ENCODE data around the gene CD86. TPM values are rescaled to one million over a fixed set of nuclear protein-coding genes. Genes with fewer than 3 reads are reported as not detected.

Gene CD86
- total RNA-seq, 1 donor from 2014 or later: not detected

DNA sequence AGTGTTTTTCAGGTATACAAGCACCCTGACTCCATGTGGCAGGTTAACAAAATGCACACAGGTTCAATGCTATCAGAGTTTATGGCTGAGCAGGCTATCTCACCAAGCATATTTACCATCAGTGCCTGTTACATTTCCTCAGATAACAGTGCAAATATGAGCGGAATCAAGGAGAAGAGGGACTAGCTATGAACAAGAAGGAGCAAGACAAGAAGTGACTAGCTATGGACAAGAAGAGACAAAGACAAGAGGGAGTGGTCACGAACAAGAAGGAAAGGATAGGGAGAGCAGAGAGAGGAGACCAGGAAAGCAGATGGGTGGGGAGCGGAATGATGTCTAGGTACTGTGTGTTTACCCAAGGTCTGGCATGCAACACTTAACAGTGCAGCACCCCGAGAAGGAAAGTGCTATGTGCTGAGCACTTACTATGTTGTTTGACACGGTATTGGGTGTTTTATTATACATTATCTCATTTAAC is 41.7 kb upstream of the CD86 start:
- Histone ChIP-seq H3K4me1 (no peaks in the 10 kb centered on the region), H3K4me3 (no peak overlapping the region), H3K9me3 (no peaks in the 10 kb centered on the region), H3K27me3 (no peaks in the 10 kb centered on the region), H3K27ac (no peak overlapping the region), H3K36me3 (no peaks in the 10 kb centered on the region)
- no peak for DNase-seq (ENCODE audit: low spot score in 2 of 2)
- intact Hi-C loops (cut with DNase I): no loop called here
- TF ChIP-seq, protein P1, sequence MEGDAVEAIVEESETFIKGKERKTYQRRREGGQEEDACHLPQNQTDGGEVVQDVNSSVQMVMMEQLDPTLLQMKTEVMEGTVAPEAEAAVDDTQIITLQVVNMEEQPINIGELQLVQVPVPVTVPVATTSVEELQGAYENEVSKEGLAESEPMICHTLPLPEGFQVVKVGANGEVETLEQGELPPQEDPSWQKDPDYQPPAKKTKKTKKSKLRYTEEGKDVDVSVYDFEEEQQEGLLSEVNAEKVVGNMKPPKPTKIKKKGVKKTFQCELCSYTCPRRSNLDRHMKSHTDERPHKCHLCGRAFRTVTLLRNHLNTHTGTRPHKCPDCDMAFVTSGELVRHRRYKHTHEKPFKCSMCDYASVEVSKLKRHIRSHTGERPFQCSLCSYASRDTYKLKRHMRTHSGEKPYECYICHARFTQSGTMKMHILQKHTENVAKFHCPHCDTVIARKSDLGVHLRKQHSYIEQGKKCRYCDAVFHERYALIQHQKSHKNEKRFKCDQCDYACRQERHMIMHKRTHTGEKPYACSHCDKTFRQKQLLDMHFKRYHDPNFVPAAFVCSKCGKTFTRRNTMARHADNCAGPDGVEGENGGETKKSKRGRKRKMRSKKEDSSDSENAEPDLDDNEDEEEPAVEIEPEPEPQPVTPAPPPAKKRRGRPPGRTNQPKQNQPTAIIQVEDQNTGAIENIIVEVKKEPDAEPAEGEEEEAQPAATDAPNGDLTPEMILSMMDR (IDR thresholded peaks at IDR 0.05): no peak

DNA sequence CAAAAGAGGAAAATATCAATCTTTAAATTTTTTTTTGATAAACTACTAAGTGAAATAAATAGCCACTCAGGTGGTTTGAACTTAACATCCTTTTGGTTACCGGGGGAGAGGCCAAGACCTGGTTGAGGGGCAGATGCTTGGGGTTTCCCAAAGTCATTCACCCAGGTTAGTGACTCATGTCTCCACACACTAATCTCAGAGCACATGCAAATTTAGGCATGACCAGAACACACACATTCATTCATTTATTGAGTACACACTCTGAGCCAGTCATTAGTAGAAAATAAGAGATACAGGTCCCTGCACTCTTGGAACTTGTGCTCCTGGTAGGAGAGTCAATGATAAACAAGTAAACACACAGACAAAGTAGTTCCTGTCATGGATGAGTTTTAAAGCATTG is 40.4 kb upstream of the CD86 start:
- no peaks in the 10 kb centered on the region for H3K27me3 ChIP-seq
- H3K9me3 ChIP-seq: no peaks in the 10 kb centered on the region
- H3K27ac ChIP-seq: no peak overlapping the region
- no peaks in the 10 kb centered on the region for H3K36me3 ChIP-seq
- no peaks in the 10 kb centered on the region for H3K4me1 ChIP-seq
- H3K4me3 ChIP-seq: no peak overlapping the region
- intact Hi-C loops (cut with DNase I): no loop called here
- TF ChIP-seq, protein P1 (IDR thresholded peaks at IDR 0.05): no peak
- no peak for DNase-seq (ENCODE audit: low spot score in 2 of 2)

DNA sequence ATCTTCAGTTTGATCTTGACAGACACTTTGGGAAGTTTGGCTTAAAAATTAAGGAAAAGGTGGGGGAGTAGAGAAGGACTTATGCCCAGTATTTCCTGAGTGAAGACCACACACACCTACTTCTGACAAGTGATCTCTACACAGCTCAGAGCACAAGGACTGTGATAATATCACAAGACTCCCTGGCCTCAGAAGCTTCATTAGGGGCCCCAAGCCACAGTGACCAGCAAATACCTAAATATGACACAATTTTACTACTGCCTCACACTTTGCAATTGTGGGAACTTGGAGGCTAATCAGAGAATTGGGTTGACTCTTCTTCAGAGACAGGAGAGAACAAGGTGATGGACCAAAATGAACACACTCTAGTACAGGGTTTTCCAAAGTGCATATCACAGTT is 35.7 kb upstream of the CD86 start:
- intact Hi-C loops (cut with DNase I): no loop called here
- TF ChIP-seq, protein P1 (IDR thresholded peaks at IDR 0.05): no peak
- Histone ChIP-seq H3K9me3 (no peaks in the 10 kb centered on the region), H3K4me1 (no peaks in the 10 kb centered on the region), H3K27ac (no peak overlapping the region), H3K4me3 (no peak overlapping the region), H3K36me3 (no peaks in the 10 kb centered on the region), H3K27me3 (no peaks in the 10 kb centered on the region)
- no peak for DNase-seq (ENCODE audit: low spot score in 2 of 2)

DNA sequence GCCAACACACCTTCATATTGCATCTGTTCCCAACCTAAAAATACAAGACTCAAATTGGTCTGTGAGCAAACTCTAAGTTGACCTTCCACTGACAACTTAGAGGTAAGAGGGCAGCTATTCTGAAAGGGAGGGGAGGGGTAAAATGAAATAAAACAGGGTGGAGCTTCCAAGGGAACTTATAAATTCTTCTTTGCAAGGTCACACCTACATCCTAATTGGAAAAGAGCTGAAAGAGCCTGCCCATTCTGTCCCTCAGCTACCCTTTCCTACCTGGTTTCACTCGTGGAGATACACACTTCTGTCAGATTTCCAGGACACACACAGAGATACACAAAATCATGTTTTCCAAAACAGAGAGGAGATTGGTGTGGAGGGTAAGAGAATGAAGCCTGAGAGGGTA is 34.1 kb upstream of the CD86 start:
- H3K4me1 ChIP-seq: no peaks in the 10 kb centered on the region
- intact Hi-C loops (cut with DNase I): no loop called here
- no peak for DNase-seq (ENCODE audit: low spot score in 2 of 2)
- no peaks in the 10 kb centered on the region for H3K9me3 ChIP-seq
- no peak overlapping the region for H3K4me3 ChIP-seq
- TF ChIP-seq, protein P1 (IDR thresholded peaks at IDR 0.05): no peak
- no peaks in the 10 kb centered on the region for H3K36me3 ChIP-seq
- H3K27me3 ChIP-seq: no peaks in the 10 kb centered on the region
- no peak overlapping the region for H3K27ac ChIP-seq

DNA sequence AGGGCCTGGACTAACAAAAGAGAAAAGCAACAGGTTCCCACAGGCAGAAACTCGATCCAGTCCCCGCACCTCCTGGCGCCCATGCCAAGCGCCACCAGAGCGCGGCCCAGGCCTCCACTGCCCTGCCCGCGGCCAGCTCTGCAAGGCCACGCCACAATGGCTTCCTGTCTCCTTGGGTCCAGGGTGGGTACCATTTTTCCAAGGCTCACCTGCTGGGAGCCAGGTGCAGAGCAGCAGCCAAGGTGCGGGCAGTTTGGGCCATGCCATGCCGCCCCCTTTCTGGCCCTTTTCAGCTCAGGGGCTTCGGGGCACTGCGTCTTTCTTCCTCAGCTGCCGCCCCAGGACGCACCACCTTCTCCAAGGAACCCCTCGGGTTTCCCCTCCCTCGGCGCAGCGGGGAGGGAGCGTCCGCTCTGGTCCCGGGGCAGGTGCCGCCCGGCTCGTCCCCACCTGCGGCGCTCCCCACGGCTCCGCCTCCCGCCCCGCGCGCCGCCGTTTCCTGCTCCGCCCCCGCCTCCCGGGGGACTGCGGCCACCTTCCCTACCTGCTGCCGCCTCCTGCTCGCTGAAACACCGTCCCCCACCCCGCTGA is 33.3 kb upstream of the CD86 start, which contains the start of gene ILDR1:
Gene ILDR1 (minus strand): TSS at position 437 of the 591 bp plus-strand sequence. CDS start 170 bp downstream, at position 267.
- intact Hi-C loops (cut with DNase I): no loop called here
- no peaks in the 10 kb centered on the region for H3K36me3 ChIP-seq
- H3K4me3 ChIP-seq: peak within 1 kb of the TSS; percentile 21 to 48
- H3K4me1 ChIP-seq: no peaks in the 10 kb centered on the region
- DNase-seq (ENCODE audit: low spot score in 2 of 2): no peak
- H3K27me3 ChIP-seq: no peaks in the 10 kb centered on the region
- no peak within 1 kb of the TSS for H3K27ac ChIP-seq
- TF ChIP-seq, protein P1 (IDR thresholded peaks at IDR 0.05): no peak
- no peaks in the 10 kb centered on the region for H3K9me3 ChIP-seq

All from ascending aorta (tissue), 2 donors.